Measurements from ENCODE around the gene KIF22. TPM values are rescaled to one million over a fixed set of nuclear protein-coding genes. Genes with fewer than 3 reads are reported as not detected.

Gene KIF22
- total RNA-seq, 4 donors from 2014 or later: 10.6 to 18.1 (median 16.5) TPM

GRCh38 chr16:29790949-29791844 lies 646 bp downstream of the KIF22 start:
- no peak for TF ChIP-seq CTCF (IDR thresholded peaks at IDR 0.05; ENCODE audit: low read depth)

- no peak for TF ChIP-seq CTCF (IDR thresholded peaks at IDR 0.05; ENCODE audit: low read depth)
Measured at GRCh38 chr16:29791845-29792807, 1.6 kb downstream of the KIF22 start.

- no peak for TF ChIP-seq CTCF (IDR thresholded peaks at IDR 0.05; ENCODE audit: low read depth)
Measured at GRCh38 chr16:29794231-29794710, 3.7 kb downstream of the KIF22 start.

- TF ChIP-seq CTCF (IDR thresholded peaks at IDR 0.05; ENCODE audit: low read depth): no peak
Measured at GRCh38 chr16:29802416-29802935, 11.9 kb downstream of the KIF22 start.

- TF ChIP-seq CTCF (IDR thresholded peaks at IDR 0.05; ENCODE audit: low read depth): no peak
Measured at GRCh38 chr16:29804020-29804419, 13.5 kb downstream of the KIF22 start.

GRCh38 chr16:29804455-29805231 lies 14.1 kb downstream of the KIF22 start:
- TF ChIP-seq CTCF (IDR thresholded peaks at IDR 0.05; ENCODE audit: low read depth): no peak
